ENCODE results near the gene MEF2D.

MEF2D gene

DNA sequence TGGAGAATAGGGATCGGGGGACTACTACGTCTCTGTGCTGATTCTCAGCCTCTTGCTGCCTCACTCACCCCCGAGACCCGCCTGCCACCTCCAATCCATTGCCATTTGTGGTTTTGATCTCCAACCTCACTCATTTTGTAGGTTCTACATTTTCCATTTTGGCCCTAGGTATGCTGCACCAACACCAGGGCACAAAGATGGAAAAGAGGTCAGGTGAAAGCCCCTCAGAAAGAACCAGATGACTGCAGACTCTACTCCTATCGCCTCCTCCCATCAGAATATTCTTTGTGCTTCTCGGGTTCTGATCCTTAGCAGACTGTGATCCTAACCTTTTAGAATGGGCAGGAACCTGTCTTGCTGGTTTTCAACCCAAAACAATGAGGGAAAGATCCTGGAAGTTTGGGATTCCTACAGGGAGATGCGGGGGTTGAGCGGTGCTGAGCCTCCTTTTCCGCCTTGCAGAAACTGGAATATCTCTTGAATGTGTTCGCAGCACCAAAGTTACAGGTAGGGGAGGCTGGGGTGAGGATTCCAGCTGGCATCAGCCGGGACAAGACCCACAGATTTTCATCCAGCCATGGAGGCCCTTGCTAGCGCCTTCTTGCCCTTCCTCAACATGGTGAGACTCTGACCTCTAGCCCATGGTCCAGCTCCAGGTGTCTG lies 78.5 kb downstream of the MEF2D start:
- DNase-seq = no peak

DNA sequence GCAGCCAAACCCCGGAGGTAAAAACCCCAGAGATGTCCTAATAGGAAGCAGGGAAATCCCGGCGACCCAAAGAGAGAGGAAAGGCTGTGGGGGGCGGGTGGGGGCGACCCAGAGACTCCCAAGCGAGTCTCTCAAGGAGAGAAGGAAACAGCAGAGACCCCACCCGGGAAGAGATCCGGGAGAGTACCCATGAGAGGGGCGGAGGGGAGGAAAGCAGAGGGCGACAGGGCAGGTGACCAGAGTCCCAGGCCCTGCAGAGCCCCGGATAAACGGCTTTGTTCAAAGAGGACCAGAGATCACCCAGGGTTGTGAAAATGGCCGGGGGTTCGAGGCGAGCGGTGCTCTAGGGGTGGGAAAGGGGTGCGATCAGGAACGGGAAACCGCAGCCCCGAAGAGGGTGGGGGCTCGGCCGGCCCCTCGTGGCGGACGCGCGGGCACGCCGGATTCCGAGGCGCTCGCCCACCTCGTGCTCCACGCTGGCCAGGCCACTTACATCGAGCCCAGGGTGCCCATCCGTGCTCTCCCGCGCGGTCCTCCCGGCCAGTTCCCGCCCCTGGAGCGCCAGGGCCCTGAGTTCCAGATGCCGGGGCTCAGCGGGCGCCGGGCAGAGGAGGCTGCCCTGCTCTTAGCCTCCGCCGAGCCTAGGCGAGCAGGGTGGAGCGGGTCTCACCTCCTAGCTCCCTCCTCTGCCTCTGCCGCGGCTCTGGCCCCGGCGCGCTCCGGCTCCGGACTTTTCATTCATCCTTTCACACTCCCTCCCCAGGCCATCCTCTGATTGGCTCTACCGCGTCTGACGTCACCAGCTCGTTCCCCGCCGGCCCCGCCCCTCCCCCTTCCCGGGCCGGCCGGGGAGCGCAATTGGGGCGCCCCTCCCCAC lies 79.3 kb downstream of the MEF2D start:
- peak; percentile 72 for DNase-seq

DNA sequence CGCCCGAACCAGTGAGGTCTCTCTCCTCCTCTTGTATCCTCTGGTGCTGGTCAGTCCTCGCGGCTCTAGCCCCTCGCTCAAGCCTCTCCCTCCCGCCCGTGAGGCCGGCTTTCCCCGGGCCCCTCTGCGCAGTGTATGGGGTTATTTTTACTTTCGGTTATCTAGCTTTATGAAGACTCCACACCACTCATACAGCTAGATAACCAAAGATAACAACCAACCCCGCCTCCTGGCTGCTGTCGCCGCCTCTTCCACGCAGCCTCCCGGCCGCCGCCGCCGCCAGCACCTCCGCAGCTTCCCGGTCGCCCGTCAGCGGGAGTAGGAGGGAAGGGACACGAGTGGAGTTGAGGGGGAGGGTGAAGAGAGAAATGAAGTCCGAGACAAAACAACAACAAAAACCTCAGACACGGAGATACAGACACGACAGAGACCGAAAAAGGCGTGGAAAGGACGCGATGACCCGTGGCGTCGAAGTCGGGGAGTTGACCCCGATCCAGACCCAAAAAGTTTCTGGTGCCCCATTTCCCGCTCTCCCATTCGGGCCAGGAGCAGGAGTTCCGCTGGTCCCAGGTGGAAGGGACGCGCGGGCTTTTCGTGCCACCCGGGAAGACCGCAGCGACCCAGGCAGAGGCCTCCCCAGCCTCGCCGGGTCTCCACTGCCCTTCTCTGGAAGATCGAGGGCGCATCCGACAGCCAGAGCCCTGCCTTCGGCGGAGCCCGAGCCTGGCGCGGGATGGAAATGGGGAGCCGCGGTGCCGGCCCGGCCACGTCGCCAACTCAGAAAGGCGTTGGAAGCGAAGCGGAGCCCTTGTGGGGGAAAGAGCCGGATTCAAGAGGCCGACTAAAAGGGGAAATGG lies 80.1 kb downstream of the MEF2D start:
- peak; percentile 54 for DNase-seq

DNA sequence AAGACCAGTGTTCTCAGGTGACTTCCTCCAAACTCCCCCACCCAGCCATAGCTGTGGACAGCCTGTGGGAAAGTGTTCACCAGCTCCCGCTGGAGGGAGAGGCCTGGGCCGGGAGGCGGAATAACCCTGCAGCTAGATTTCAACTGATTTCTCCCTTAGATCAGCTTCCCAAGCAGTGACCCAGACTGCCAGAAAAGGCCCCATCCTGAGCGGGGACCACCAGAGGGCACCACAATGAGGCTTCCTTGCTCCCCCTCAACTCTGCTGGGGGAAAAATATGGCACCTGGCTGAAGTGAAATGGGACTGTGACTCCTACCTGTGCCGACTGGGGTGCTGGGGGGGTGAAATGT lies 80.7 kb downstream of the MEF2D start:
- DNase-seq = peak; percentile 41

DNA sequence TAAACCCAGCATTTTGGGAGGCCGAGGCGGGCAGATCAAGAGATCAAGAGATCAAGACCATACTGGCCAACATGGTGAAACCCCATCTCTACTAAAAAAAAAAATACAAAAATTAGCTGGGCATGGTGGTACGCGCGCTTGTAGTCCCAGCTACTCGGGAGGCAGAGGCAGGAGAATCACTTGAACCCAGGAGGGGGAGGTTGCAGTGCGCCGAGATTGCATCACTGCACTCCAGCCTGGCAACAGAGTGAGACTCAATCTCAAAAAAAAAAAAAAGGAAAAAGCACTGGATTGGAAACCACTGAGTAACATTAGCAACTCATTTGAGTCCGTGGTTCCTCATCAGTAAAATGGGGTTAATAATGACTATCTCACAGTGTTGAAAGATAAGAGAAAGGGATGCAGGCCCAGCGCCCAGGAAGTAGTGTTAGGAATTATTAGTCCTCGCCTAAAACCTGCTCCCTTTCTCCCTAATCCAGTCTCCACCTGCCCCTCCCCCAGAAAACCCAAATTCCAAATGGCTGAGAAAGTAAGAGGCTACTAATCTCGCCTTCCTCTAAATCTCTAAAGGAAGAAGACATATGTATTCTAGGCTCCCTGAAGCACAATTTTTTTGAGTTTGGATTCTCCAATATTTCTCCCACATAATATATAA lies 82.0 kb downstream of the MEF2D start:
- DNase-seq = no peak

DNA sequence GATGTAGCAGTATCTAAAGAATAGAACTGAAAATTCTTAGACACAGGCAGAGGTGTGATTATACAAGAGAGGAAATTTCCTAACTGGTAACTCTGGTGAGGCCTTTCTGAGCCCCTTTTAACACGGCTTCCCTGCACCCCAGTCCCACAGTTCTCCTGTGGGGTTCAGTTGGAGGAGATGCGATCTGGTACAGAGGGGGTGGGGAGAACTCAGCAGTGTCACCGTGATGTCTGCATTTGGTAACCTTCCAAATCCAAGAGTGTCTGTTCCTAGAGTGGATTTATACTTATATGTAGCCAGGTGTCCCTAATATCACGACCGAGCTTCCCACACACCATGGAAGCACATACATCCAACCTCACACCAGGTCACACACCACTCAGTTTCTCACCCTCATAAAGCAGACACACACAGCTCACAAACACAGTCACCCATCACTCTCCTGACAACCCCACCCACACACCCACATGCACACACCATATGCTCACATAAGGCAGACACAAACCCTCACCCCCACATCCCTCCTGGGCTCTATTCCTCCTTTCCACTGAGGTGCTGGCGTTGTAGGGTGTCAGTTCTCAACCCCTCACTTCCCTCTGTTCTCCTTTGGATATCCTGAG lies 83.1 kb downstream of the MEF2D start:
- no peak for DNase-seq

DNA sequence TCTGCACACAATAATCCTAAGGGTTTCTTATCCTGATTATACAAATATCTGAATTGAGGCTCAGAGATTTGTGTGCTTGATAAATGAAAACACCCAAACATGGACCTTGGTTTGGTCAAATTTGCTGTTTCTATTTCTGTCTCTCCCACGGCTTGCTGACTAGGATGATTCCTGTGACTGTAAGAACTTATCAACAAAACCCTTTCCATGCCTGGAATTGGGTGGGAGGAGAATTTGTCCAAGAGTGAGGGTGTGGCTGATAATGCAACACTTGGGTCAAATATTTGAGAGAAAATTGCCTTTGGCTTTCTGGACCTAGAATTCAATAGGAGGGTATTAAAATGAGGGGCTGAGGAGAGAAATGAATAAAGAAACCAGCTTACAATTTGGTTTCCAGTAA lies 83.6 kb downstream of the MEF2D start:
- no peak for DNase-seq

DNA sequence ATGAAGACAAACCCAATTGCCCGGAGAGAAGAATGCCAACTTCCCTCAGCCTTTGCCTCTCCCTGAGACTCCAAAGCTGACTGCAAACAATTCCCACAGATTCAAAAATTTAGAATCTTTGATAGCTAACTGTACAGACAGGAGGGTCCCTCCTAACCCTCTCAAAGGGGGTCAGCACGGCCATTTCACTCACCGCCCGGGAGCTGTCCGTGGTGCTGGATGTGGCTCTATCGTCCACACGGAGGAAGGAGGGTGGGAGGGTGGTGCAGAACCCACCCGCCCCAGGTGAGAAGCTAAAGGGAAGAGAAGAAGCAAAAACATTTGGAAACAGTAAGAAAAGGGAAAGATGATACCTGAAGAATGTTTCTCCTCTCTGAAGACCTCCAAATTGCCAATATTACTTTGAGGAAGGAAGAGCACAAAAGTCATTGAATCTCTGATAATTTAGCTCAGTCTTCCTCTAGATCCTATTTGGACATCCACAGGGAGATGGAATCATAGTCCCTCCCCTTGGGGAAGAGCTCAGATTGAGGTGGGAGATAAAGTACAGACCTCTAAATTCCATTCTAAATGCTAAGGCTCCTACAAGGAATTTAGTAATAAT lies 86.0 kb downstream of the MEF2D start:
- DNase-seq = no peak

Data from stimulated activated CD4-positive, alpha-beta T cell treated with anti-CD3 and anti-CD28 coated beads, Interleukin-4, amount 100 ng/mL, for 1 hour (primary cell).